Fibroblast of skin of right biceps (primary cell): ENCODE data around the gene ELFN1.
"Not testable (repeated sequence)": the region's sequence is repeated elsewhere in the genome, so short reads cannot be mapped to it uniquely, and the experiment has no call there.

Experiments used
- DNase-seq: peaks from one replicate; pipeline ENCODE4 v3.0.0-alpha.2; 2013

ELFN1 gene

GRCh38 chr7:1762238-1762945 lies 92.3 kb downstream of the ELFN1 start:
- no peak for DNase-seq

DNA sequence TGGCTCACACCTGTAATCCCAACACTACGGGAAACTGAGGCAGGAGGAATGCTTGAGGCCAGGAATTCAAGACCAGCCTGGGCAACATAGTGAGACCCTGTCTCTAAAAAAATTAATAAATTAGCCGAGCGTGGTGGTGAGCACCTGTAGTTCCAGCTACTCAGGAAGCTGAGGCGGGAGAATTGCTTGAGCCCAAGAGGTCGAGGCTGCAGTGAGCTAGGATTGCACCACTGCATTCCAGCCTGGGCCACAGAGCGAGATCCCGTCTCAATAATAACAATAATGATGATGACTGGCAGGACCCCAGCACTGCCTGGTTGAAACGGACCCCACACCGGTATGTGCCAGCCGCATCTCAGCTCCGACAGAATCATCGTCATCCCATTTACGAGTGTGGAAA lies 93.0 kb downstream of the ELFN1 start:
- no peak for DNase-seq

- DNase-seq, result not testable (repeated sequence)
Measured at GRCh38 chr7:1763911-1764310, 93.8 kb downstream of the ELFN1 start.

GRCh38 chr7:1765336-1765735 lies 95.3 kb downstream of the ELFN1 start:
- DNase-seq, result no peak

DNA sequence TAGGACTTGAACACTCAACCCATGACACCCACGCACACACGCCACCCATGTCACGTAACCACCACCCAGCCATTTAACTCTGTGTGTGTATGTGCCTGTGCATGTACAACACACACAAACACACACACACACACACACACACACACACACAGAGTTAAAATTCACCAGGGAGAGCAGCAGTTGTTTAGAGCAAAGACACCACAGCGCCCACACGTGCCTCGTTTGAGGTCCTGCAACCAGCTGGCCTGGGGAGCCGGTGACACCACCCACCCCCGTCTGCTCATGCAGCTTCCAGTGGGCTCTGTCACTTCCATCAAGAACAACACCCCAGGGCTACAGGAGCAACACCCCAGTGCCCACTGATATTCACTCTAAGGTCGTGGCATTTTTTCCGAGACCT lies 97.4 kb downstream of the ELFN1 start:
- DNase-seq, result peak; percentile 17

GRCh38 chr7:1768832-1769231 lies 98.8 kb downstream of the ELFN1 start:
- no peak for DNase-seq

- DNase-seq, result no peak
Measured at GRCh38 chr7:1769286-1770200, 99.5 kb downstream of the ELFN1 start.

- no peak for DNase-seq
Measured at GRCh38 chr7:1770331-1770730, 100.3 kb downstream of the ELFN1 start.

DNA sequence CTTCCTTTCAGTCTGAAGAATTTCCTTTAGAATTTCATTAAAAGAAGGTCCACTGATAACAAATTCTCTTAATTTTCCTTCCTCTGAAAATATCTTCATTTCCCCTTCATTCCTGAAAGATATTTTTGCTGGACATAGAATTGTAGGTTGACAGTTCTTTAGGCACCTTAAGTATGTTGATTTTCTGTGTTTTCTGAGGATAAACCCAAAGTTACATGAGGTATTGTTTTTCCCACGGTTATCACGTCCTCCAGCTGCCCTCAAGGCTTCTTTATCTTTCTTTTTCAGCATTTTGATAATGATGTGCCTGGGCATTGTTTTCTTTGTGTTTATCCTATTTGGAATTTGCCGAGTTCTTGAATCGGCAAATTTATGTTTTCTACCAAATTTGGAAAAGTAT lies 105.3 kb downstream of the ELFN1 start:
- DNase-seq, result no peak

DNA sequence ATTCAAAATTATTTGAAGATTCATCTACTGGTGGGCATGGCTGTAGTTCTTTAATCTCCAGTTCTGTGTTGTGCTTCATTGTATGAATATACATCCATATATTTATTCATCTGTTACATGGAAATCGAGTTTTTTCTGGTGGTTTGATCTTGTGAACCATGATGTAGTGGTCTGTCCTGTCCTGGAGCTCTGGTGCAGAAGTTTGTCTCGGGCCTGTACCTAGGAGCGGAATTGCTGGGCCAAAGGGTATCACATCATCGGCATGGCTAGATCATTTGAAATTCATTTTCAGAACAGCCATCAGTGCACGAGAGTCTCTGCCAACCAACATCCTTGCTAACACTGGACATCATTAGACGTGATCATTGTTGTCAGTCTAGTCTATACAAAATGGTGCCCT lies 107.0 kb downstream of the ELFN1 start:
- no peak for DNase-seq

DNA sequence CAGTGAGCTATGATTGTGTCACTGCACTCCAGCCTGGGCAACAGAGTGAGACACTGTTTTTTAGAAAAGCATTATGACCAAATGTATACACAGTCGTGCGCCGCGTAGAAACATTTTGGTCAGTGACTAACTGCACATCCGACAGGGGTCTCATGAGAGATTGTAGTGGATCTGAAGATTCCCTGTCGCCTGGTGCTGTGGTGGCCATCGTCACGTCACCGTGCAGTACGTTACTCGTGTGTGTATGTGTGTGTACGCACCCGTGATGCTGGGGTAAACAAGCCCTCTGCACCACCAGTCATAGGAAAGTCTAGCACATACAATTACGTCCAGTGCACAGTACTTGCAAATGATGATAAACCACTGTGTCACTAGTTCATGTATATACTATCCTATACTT lies 109.4 kb downstream of the ELFN1 start:
- no peak for DNase-seq

DNA sequence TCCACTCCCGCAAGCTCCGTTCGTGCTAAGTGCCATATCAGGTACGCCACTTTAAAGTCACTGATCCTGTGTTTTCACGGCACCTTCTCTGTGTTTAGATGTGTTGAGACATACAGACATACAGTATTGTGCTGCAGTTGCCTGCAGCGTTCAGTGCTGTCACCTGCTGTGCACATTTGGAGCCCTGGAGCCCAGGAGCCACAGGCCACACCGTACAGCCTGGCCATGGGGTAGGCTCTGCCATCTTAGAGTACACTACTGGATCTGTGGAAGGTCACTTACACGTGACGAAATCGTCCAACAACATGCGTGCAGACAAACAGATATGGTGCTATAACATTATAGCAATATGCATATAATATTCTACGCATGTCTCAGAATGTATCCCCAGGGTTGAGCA lies 111.3 kb downstream of the ELFN1 start:
- no peak for DNase-seq

DNA sequence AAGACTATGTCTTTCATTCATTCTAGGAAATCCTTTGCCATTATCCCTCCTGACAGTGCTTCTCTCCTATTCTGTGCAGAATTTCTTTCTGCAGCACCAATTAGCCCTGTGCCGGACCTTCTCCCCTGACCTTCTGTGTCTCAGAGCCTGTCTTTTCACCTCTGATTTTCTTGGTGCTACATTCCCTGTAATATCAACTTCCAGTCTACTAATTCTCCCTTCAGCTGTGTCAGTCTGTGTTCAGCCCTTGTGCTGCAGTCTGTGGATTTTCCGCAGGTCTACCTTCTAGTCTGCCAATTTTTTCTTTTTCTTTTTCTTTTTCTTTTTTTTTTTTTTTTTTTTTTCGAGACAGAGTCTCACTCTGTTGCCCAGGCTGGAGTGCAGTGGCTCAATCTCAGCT lies 115.8 kb downstream of the ELFN1 start:
- no peak for DNase-seq

- DNase-seq, result no peak
Measured at GRCh38 chr7:1787241-1787640, 117.2 kb downstream of the ELFN1 start.

DNA sequence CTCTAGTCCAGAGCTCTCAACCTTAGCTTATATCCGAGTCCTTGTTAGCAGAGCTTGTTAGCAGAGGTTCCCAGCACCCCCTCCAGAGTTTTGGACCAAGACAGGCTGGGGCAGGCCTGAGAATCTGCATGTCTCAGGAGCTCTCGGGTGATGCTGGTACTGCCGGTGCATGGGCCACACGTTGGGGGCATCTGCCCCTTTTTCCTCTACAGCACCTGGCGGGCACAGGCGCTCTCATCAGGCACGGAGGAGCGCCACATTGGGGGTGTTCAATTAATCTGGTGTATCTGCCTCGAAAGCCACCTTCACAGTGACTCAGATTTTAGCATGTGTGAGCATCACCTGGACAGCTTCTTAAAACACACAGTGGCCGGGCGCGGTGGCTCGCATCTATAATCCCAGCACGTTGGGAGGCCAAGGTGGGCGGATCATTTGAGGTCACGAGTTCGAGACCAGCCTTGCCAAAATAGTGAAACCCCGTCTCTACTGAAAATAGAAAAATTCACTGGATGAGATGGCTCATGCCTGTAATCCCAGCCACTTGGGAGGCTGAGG lies 117.7 kb downstream of the ELFN1 start:
- DNase-seq, result no peak

DNA sequence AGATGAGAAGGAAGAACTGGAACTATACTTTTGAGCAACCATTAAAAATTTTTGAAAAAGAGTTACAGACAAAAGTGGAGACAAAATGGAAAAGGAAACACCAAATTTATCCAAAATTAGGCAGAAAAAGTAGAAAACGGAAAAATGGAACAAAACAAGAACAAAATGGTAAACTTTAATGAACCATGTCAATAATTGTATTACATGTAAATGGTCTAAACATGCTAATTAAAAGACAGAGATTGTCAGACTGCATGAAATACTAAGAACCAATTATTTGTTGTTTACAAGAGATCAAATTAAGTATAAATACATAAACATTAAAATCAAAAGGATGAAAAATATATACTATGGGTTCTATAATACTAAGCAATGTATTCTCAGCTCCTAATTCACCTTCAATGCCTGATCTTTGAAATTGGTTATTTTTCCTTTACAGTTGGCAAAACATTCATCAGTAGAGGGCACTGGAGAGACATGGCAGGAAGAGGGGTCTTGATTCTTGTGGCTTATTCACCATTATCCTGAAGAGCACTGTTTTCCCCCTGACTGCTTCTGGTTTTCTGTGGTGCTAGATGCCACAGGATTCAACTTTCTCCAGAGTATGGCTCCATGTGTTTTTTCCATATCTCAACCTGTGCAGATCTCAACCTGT lies 124.9 kb downstream of the ELFN1 start:
- DNase-seq, result peak; percentile 26
